MM.1S (cell line): Measurements from ENCODE around the gene IL2RA.

Experiments used
- EZH2 ChIP-seq: fragments of 300-600 bp; sonication (generic); optimal IDR thresholded peaks from 2 replicates; pipeline ENCODE3; 2017; ENCODE audit warnings: low read depth, mild to moderate bottlenecking, antibody characterized with exemption, low read length, mixed read lengths
- EZH2phosphoT487 ChIP-seq: fragments of 300-600 bp; sonication (generic); IDR thresholded peaks from 2 replicates; pipeline ENCODE4 v1.6.1; 2018; ENCODE audit warnings: antibody characterized with exemption, low read length
- TF ChIP-seq, protein P1 (sequence below): fragments of 300-600 bp; sonication (generic); IDR thresholded peaks from 2 replicates; pipeline ENCODE4 v1.5.1; 2016; ENCODE audit warnings: antibody characterized with exemption, low read length, mixed read lengths

DNA sequence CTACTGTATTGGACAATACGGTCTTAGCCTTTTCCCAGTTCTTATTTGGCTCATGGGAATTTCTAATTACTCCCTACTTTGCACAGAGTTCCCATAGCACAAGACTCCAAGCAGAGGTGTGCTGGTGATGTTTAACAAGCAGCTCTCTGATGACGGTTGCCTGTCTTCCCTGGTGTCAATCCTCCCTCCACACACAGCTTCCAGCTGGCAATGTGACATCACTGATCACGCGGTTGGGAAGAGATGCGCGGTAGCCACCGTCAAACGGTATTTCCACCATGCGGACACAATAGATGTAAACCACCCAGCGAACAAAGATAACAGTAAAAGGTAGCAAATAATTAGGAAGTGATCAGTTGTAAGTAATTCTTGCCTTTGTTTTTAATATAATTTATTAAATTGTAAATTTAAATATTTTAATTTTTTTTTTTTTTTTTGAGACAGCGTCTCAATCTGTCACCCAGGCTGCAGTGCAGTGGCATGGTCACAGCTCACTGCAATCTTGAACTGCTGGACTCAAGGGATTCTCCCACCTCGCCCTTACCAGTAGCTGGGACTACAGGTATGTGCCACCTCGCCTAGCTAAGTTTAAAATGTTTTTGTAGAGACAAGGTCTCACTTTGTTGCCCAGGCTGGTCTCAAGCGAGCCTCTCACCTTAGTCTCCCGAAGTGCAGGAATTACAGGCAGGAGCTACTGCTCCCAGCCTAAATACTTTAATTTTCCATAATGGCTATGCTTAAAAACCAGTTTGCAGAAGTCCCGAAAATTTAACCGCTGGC, 48.6 kb downstream of the IL2RA start:
- TF ChIP-seq EZH2phosphoT487 (no peak), EZH2 (no peak)
- TF ChIP-seq, protein P1, sequence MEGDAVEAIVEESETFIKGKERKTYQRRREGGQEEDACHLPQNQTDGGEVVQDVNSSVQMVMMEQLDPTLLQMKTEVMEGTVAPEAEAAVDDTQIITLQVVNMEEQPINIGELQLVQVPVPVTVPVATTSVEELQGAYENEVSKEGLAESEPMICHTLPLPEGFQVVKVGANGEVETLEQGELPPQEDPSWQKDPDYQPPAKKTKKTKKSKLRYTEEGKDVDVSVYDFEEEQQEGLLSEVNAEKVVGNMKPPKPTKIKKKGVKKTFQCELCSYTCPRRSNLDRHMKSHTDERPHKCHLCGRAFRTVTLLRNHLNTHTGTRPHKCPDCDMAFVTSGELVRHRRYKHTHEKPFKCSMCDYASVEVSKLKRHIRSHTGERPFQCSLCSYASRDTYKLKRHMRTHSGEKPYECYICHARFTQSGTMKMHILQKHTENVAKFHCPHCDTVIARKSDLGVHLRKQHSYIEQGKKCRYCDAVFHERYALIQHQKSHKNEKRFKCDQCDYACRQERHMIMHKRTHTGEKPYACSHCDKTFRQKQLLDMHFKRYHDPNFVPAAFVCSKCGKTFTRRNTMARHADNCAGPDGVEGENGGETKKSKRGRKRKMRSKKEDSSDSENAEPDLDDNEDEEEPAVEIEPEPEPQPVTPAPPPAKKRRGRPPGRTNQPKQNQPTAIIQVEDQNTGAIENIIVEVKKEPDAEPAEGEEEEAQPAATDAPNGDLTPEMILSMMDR = no peak
